ENCODE results near the gene AATK.

GRCh38 chr17:81113158-81113724, 52.8 kb downstream of the AATK start:
- TF ChIP-seq CTCF (IDR thresholded peaks at IDR 0.05) (no peak), POLR2A (IDR thresholded peaks at IDR 0.05) (no peak)

Measured in adrenal gland (tissue), 5 donors.